ENCODE measurements around the gene ANKRD52.

GRCh38 chr12:56297400-56297799 is 39.2 kb upstream of the ANKRD52 start:
- TF ChIP-seq EZH2phosphoT487 (IDR thresholded peaks at IDR 0.05; ENCODE audit: low read depth): no peak
- no peak for TF ChIP-seq CTCF (IDR thresholded peaks at IDR 0.05; ENCODE audit: low read depth, low read length)

Measured in OCI-LY3 (cell line).